DMS79 treated with DMSO at 0.1 percent for 48 hours (cell line): ENCODE measurements around the gene SCUBE2.
"Not testable (repeated sequence)": the region's sequence is repeated elsewhere in the genome, so short reads cannot be mapped to it uniquely, and the experiment has no call there.

Experiments used
- DNase-seq: peaks from one replicate; lab custom pipeline; 2025; lab: John Stamatoyannopoulos, UW

SCUBE2 gene

DNA sequence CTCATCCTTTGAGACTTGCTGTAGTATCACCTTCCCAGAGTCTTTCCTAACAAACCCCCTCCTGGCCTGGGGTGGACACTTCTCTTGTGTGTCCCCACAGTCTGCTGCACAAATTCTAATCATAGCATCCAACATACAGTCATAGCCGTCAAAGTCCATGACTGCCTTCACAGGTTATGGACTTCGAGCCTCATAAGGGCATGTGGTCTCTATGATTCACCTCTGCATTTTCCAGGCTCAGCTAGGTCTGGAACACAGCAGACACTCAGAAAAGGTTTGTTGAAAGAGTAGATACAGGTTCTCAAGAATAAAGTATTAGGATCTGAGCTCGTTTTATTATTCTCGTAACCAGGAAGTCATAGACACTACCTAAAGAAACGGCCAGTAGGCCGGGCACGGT, 13.2 kb upstream of the SCUBE2 start:
- DNase-seq, result no peak

DNA sequence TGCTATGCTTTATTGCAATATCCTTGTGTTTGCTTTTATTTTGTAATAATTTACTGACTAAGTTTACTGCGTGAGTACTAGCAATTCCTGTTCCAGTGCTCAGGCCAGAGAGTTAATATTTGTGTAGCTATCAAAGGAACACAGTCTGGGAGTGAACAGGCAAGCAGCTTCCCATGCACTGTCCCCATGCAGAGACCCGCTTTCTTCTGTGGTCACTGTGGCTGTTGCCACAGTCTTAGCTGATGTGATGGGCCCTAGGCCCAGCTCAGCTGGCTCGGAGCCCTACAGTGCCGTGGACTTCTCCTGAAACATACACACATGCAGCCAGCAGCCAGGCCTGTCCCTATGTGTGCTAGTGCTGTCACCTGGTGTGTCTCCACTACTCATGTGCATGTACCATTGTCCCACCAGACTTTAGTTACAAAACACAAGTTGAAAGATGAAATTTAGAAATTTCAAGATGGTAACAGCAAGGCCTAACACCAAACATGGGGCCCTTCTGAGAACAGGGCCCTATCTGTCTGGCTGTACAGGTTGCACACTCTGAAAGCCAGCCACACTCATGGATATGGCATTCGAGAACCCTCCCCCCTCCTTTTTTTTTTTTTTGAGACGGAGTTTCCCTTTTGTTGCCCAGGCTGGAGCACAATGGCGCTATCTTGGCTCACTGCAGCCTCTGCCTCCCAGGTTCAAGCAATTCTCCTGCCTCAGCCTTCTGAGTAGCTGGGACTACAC, 12.3 kb upstream of the SCUBE2 start:
- no peak for DNase-seq

DNA sequence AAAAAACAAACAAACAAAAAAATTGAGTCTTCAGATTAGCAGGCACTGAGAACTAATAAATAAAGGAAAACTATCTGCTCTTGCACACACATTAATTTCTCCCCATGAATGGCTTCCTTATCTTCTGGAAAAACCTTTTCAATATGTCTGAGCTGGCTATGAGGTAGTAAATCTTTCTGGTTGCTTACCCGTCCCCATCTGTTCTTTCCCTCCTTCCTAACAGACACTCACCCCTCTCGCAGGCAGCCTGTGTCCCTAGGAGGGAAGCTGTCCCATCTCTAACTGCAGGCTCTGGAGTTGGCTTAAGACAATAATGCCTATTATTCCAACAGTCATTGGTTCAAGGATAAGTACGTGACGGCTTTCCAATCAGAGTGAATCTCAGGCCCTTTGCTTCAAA, 8.2 kb upstream of the SCUBE2 start:
- DNase-seq, result no peak

DNA sequence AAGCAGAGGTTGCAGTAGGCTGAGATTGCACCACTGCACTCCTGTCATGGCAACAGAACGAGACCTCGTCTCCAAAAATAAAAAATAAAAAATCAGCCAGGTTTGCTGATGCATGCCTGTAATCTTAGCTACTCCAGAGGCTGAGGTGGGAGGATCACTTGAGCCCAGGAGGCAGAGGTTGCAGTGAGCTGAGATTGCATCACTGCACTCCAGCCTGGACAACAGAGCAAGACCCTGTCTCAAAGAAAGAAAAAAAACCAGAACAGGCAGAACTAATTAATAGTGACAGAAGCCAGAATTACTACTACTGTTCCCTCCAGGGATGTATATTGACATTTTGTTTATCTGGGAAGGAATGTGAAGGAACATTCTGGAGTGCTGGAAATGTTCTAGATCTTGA, 7.1 kb upstream of the SCUBE2 start:
- DNase-seq, result not testable (repeated sequence)

DNA sequence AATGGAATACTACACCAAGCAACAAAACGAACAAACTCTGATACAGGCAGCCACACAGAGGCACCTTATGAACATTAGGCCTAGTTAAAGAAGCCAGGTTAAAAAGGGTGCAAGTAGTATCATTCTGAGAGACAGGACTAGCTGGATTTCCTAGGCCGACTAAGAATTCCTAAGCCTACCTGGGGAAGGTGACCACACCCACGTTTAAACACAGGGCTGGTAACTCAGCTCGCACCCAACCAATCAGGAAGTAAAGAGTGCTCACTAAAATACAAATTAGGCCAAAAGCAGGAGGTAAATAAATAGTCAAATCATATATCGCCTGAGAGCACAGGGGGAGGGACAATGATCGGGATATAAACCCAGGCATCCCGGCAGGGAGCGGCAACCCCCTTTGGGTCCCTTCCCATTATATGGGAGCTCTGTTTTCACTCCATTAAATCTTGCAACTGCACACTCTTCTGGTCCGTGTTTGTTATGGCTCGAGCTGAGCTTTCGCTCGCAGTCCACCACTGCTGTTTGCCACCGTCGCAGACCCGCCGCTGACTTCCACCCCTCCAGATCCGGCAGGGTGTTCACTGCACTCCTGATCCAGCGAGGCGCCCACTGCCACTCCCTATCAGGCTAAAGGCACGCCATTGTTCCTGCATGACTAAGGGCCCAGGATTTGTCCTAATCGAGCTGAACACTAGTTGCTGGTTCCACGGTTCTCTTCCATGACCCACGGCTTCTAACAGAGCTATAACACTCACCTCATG, 6.0 kb upstream of the SCUBE2 start:
- DNase-seq, result not testable (repeated sequence)

DNA sequence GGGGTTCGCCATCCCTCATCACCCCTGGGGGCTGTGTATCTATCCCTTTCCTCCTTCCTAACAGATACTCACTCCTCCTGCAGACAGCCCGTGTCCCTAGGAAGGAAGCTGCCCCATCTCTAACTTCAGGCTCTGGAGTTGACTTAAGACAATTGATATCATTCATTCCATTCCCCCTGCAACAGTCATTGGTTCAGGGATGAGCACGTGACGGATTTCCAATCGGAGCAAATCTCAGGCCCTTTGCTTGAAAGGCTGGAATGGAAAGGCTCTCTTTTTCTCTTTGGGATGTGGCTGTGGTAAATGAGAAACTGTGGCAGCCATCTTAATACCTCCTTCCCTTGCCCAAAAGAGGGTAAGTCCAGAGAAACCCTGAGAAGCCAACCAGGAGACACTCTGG, 5.0 kb upstream of the SCUBE2 start:
- no peak for DNase-seq

DNA sequence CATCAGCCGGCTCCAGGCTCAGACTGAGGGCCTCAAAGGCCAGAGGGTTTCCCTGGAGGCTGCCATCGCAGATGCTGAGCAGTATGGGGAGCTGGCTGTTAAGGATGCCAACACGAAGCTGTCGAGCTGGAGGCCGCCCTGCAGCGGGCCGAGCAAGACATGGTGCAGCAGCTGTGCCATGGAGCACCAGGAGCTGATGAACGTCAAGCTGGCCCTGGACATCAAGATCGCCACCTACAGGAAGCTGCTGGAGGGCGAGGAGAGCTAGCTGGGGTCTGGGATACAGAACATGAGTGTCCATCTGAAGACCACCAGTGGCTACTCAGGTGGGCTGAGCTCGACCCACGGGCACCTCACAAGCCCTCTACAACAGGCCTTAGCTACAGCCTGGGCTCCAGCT, 4.0 kb upstream of the SCUBE2 start:
- DNase-seq, result no peak

DNA sequence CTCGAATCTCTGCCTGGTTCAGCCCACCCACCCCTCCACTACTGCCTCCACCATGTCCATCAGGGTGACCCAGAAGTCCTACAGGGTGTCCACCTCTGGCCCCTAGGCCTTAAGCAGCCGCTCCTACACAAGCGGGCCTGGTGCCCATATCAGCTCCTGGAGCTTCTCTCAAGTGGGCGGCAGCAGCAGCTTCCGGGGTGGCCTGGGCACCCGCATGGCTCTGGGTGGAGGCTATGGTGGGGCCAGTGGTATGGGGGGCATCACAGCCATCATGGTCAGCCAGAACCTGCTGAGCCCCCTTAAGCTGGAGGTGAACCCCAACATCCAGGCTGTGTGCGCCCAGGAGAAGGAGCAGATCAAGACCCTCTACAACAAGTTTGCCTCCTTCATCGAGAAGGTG, 3.0 kb upstream of the SCUBE2 start:
- DNase-seq, result no peak

DNA sequence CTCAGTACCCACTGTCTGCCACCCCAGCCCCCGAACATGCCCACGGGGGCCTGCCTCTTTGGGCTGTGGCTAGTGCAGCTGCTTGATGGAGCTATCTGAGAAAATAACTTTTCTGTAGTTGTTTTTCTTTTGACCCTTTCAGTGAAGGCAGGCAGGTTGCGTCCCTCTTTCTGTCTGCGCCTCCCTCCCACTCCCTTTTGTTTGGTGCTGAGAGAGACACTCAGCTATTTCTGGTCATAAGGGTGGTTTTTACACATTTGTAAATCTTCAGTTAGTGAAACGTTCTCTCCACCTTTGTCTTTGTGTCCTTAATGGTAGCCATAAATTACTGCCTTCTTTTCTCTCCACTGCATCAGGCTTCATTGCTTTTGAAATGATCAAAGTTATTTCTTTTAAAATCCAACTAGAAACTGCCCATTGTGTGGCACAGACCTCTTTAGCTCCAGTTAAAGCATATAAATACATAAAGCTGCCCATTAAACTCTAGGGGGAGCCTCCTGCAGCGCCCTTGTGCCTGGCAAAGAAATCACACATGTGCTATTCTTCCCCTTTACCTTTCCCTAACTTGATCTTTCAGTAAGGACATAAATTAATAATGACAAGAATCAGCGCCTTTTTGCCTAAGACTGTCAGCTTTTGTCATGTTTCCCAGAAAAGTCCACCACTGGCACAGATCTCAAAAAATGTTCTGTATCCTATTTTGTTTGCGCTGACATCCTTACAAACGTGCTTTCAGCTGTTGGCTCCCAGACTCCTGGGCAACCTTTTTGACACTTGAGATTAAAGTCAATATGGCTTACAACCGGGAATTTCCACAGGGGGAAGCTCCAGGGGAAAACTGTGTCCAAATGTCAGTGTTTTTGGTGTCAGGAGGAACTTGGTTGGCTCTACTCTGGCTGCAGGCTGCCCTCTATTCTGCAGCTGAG, 1.7 kb upstream of the SCUBE2 start:
- DNase-seq, result no peak

DNA sequence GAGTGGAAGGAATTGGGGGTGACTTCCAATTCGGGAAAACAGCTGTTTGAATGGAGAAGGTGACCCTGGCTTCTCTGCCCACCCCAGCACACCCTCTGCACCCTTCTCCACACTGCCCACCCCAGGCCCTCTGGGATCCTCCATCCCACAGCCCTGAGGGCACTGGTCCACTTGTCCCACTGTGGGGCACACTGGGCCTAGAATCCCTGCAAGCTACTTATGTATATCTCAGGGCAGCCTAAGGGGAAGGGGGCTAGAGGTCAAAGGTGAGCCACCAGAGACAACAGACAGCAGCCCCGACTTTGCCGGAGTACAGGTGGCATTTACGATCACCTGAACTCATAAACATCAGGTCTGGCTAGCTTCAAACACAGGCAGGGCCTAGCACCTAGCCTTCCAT, 673 bp upstream of the SCUBE2 start:
- no peak for DNase-seq

DNA sequence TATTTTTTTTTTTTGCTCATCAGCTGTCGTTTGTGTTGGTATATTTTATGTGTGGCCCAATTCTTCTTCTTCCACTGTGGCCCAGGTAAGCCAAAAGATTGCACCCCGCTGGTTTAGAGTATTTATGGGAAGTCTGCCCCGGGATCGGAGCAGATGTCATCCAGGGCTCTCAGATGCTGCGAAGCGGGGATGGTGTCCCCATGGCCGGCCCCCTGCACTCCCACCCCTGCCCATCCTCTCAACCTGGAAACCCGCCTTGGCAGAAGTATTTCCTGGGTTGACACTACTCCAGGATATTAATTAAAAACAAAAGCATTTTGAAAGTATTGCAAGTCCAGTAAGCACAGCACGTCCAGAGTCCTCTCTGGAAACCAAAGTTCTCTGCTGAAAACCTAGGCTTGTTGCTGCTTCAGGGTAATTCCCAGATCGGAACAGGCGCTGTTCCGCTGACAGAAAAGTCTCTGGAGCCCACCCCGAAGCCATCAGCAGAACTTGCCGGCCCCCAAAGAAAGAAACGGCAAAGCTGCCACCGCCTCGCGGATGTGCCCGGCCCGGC, 833 bp downstream of the SCUBE2 start:
- DNase-seq, result no peak

DNA sequence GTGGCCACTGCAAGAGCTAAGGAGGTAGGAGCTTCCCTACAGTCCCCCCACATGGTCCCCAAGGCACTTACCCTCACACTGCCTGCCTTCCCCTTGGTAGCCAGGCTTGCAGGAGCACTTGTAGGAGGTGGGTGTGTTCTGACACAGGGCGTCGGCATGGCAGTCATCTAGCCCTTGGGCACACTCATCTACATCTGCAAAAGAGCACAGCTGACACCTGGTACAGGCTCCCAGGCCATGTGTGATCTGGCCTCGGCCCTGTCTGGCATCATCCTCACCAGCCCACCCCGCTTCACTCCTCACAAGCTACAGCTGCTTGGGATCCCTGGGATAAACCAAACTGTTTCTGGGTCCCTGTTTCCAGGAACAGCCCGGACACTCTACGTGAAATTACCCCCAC, 1.8 kb downstream of the SCUBE2 start:
- DNase-seq, result no peak

DNA sequence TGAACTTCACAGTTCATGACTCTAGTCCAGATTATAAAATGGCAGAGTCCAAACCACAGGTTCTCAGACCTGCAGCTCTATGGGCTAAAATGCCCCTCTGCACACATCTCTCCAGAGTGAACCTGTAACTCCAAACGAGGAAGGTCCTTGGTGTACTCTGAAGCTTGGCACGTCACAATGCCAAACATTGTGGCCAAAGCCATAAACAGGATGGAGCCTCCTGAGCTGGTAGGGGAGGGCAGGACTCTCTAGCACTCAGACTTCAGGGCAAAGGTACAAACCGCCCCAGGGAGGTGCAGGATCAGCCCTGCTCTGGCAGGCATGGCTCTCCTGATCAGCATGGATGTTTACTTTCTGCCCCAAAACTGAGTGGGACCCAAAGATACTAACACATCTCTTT, 2.3 kb downstream of the SCUBE2 start:
- no peak for DNase-seq

DNA sequence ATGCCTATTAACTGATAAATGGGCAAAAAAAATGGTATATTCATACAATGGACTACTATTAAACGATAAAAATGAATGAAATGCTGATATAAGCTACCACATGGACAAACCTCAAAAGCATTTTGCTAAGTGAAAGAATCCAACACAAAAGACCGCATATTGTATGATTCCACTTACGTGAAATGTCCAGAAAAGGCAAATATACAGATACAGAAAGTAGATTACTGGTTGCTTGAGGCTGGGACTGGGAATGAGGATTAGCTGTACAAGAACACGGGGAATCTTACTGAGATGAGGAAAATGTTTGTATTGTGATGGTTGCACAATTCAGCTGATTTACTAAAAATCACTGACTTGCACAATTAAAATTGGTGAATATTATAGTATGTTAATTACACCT, 8.8 kb downstream of the SCUBE2 start:
- DNase-seq, result no peak

DNA sequence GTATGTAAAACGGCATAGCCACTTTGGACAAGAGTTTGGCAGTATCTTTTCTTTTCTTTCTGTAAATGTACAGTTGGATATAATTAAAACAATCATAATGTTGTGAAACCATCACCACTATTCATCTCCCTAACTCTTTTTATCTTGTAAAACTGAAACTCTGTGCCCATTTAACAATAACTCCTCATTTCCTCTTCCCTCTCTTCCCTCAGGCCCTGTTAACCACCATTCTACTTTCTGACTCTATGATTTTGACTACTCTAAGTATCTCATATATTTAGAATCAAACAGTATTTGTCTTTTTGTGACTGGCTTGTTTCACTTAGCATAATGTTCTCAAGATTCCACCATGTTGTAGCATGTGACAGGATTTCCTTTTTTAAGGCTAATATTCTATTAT, 10.2 kb downstream of the SCUBE2 start:
- DNase-seq, result no peak

DNA sequence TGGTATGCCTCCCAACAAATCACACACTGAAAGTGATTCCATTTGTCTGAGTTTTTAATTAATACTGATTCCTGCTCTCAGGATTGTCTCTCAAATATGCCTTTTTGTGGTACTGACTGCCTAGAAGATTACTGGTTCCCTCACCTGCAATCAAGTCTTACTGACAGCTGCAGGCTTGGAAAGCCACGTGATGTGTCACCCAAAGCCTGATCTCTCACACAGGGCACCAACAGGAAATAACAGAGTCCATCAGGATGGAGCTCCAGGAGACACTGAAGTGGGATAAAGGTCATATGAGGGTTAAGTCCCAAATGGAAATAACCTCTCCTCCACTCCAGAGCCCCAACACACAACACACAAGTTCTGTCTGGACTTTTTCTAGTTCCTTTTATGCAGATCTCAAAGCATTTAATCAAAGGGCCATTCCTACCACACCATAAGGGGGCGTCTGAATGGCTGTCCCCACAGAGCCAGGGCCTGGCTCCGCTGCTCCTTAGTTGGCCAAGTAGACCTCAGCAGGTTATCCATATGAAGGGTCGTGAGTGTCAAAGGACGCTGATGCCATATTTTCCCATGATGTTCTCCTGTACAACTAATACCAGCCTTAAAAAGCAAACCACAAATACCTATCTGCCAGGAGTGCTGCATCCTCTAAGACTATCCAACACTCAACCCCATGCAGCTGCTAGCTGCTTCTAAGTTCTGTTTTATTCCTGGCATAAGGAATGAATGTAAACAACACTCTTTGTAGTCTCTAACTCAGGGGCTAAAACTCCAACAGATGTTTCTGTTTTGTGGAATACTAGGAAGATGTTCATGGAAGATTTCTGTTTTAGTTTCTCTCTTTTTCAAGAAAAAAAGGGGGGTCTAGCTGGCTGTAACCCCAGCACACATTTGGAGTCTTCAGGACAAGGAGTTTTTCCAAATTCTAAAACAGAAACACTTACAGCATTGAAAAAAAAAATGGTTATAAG, 13.0 kb downstream of the SCUBE2 start:
- DNase-seq, result no peak

DNA sequence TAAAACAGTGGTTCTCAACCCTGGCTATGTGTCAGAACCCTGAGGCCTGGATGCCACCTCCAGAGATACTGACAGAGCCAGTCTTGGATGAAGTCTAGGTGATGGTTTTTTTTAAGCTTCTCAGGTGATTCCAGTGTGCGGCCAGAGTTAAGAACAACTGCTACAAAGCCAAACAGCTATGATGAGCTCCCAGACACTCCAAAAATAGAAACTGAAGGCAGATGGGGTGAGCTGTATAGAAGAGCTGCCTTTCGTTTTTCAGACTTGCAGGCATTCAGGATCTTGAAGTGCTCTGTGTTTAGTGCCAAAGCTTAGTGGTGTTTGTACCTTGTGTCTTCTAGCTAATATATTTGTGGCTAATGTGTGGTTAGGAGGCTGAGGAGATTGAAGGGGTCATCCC, 14.2 kb downstream of the SCUBE2 start:
- no peak for DNase-seq

DNA sequence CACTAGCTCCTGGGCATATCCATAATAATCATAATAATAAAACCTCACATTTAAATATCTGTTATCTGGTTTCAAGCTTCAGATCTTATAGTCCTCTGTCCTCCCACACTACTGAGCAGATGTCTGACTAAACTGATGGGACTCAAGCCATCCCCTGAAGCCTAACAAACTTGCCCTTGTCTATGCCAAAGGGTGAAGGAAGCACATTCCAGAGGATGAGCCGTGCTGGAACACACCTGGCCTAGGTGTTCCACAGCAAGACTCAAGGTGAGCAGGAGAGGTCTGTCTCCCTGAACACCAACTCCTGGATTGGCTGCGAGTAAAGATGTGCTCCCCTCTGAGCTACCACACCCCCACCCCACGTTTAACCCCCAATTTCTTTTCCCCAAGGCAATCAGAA, 14.7 kb downstream of the SCUBE2 start:
- DNase-seq, result no peak

DNA sequence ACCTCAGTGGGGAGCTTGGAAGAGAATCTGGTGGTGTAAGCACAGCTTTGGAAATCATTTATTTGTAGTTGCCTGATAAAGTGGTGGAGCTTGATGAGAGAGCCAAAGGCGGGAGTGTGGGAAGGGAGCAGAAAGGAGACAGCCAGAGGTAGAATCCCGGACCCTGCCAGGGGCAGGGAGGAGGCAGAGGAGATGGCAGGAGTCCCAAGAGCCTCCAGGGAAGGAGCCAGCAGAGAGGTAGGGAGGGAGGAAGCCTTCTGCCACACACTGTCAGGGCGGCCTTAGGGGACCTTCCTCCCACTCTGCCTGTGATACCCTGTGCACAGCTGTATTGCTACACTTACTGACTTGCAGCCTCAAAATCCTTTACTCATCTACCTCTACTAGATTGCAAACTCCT, 15.4 kb downstream of the SCUBE2 start:
- DNase-seq, result no peak

DNA sequence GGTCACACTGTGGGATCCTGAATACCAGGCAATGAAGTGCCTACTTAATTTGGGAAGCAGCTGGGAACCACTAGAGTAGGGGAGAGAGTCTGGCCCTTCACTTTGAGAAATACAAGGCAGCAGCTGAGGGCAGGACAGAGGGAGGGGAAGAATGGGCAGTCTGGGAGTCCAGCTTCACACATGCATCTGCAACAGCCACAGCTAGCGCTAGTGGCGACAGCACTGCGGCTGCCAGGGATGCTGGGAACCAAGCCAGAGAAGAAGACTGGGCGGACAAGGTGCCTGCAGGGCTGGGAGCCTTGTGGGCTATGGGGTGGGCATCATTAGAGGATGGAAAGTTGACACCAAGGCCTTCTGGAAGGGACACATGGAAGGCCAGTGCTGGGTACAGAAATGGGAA, 15.8 kb downstream of the SCUBE2 start:
- no peak for DNase-seq

DNA sequence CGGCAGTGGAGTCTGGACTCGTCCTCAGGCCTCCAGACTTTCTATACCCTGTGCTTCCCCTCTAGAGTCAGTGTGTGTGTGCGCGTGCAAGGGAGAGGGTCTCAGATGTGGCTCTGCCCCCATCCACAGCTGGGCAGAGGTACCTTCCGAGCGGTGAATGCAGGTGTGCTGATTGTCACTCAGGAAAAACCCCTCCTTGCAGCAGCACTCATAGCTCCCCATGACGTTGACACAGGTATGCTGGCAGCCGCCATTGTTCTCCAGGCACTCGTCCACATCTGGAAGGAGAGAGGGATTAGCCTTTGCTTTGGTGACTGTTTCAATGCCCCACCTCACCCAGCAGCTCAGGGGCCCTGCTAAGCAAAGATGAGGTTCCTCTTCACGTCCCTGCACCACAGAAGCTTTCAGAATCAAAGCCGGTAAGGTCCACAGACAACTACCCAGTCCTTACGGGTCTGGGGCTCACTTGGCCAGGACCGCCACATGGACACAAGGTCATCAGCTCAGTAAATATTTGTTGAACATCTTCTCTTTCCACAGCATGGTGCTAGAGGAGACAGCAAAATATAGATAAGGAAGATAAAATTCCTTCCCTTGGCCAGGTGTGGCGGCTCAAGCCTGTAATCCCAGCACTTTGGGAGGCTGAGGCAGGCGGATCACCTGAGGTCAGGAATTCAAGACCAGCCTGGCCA, 16.9 kb downstream of the SCUBE2 start:
- no peak for DNase-seq
